Measurements from ENCODE around the gene VSX2. TPM values are rescaled to one million over a fixed set of nuclear protein-coding genes. Genes with fewer than 3 reads are reported as not detected.

Gene VSX2
- polyA plus RNA-seq, 2 of the 4 experiments (the other 2 are of a cell fraction), result not detected

DNA sequence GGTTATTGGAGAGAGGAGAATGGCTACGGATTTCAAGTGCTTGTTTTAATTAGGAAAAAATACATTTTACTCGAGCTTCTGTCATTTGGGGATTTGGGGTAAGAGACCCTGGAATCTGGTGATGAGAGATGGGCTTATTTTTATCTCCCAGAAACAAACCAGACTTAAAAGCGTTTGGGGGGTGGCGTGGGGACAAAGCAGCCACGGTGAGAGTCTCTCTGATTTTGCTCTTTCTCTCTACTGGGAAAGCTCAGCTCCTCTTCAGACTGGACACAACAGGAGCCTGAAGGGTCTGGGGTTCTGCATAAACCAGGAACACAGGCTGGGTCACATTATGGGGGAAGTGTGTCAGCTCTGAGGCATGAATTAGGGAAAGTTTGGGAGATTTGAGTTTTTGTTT, 3.8 kb downstream of the VSX2 start:
- TF ChIP-seq HDAC2 (IDR thresholded peaks at IDR 0.05) (no peak), TP53 (CRISPR knock-in tag; IDR thresholded peaks at IDR 0.05) (no peak), POLR2AphosphoS2 (conservative IDR thresholded peaks at IDR 0.05; ENCODE audit: low read length) (no peak), KDM5A (IDR thresholded peaks at IDR 0.05) (no peak), NPAS2 (CRISPR knock-in tag; IDR thresholded peaks at IDR 0.05; ENCODE audit: borderline replicate concordance) (no peak), EP300 (IDR thresholded peaks at IDR 0.05) (no peak), MAZ (IDR thresholded peaks at IDR 0.05; ENCODE audit: borderline replicate concordance, low read depth, low read length) (no peak), ESRRA (IDR thresholded peaks at IDR 0.05; ENCODE audit: borderline replicate concordance, low read length) (no peak)
- Histone ChIP-seq H3K9me3 (no peaks in the 10 kb centered on the region), H3K4me3 (no peak overlapping the region), H3K4me2 (no peak overlapping the region), H3K4me1 (no peaks in the 10 kb centered on the region), H3K27ac (no peak overlapping the region)
- FAIRE-seq, result no peak
- no peak for DNase-seq (ENCODE audit: low read depth in 1 of 2, low spot score in 1 of 2)
- ChIA-PET POLR2A (no interaction called here), CTCF (interaction anchor here (1.8 to 6.1 kb wide), 2 partner anchors 9 to 131 kb away, joined by 6 to 46 read pairs; no protein-coding TSS in a partner anchor)
- ATAC-seq, result no peak
- WGBS (ENCODE audit: missing lambda C conversion rate), result 24% methylated on average over 5 of the region's 5 CpGs

DNA sequence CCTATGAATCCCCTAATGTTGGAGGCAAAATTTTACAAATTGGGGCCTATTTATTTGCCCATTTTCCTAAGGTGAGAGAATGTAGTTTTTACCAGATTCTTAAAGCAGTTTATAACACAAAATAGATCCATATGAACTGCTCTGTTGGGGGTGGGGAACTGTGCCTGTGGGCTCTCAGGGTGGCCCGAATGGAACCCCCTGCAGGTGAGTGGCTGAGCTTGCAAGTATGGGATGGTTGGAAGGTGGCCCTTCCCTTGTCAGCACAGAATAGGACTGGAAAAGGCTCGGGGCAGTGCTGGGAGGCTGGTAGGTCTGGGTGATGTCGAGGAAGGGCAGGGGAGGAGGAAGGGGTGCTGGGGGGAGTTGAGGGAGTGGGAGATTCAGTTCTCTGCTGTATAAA, 4.9 kb downstream of the VSX2 start:
- FAIRE-seq, result no peak

More for the DNA sequence above, 4.9 kb downstream of the VSX2 start:
- no peaks in the 10 kb centered on the region for H3K4me1 ChIP-seq
- H3K9me3 ChIP-seq, result no peaks in the 10 kb centered on the region
- POLR2A ChIA-PET, result interaction anchor here (0.6 kb wide), 1 partner anchor 189 kb away, joined by 3 read pairs; no protein-coding TSS in a partner anchor
- H3K27ac ChIP-seq, result no peak overlapping the region
- ATAC-seq, result peak; percentile 67 to 70; a peak in 5 of 6 replicates
- 25% methylated on average over 3 of the region's 3 CpGs for WGBS (ENCODE audit: missing lambda C conversion rate)
- no peak for DNase-seq (ENCODE audit: low read depth in 1 of 2, low spot score in 1 of 2)
- no peak for TF ChIP-seq KDM5A (IDR thresholded peaks at IDR 0.05)
- TF ChIP-seq EHMT2 (IDR thresholded peaks at IDR 0.05; ENCODE audit: low read depth), result no peak
- TF ChIP-seq CBX8 (IDR thresholded peaks at IDR 0.05), result no peak
- TF ChIP-seq FOSB (CRISPR knock-in tag; IDR thresholded peaks at IDR 0.05), result no peak
- TF ChIP-seq HOXA7 (CRISPR knock-in tag; IDR thresholded peaks at IDR 0.05), result no peak
- no peak for TF ChIP-seq MYC (IDR thresholded peaks at IDR 0.05; ENCODE audit: borderline replicate concordance, low read length)
- TF ChIP-seq, protein P1, sequence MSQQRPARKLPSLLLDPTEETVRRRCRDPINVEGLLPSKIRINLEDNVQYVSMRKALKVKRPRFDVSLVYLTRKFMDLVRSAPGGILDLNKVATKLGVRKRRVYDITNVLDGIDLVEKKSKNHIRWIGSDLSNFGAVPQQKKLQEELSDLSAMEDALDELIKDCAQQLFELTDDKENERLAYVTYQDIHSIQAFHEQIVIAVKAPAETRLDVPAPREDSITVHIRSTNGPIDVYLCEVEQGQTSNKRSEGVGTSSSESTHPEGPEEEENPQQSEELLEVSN (IDR thresholded peaks at IDR 0.05; ENCODE audit: borderline replicate concordance, low read depth), result no peak
- no peak for TF ChIP-seq FOSL2 (IDR thresholded peaks at IDR 0.05)
- no peak for TF ChIP-seq FOSL2 (CRISPR knock-in tag; IDR thresholded peaks at IDR 0.05)
- no peak for TF ChIP-seq FOXS1 (CRISPR knock-in tag; IDR thresholded peaks at IDR 0.05)
- TF ChIP-seq, protein P2, sequence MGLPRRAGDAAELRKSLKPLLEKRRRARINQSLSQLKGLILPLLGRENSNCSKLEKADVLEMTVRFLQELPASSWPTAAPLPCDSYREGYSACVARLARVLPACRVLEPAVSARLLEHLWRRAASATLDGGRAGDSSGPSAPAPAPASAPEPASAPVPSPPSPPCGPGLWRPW (IDR thresholded peaks at IDR 0.05), result no peak
- TF ChIP-seq SMC3 (IDR thresholded peaks at IDR 0.05), result no peak
- no peak for TF ChIP-seq JUNB (IDR thresholded peaks at IDR 0.05)
- TF ChIP-seq SREBF2 (IDR thresholded peaks at IDR 0.05), result no peak
- TF ChIP-seq, protein P3, sequence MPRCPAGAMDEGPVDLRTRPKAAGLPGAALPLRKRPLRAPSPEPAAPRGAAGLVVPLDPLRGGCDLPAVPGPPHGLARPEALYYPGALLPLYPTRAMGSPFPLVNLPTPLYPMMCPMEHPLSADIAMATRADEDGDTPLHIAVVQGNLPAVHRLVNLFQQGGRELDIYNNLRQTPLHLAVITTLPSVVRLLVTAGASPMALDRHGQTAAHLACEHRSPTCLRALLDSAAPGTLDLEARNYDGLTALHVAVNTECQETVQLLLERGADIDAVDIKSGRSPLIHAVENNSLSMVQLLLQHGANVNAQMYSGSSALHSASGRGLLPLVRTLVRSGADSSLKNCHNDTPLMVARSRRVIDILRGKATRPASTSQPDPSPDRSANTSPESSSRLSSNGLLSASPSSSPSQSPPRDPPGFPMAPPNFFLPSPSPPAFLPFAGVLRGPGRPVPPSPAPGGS (IDR thresholded peaks at IDR 0.05), result no peak
- TF ChIP-seq EHF (CRISPR knock-in tag; IDR thresholded peaks at IDR 0.05), result no peak
- no peak for TF ChIP-seq PHF8 (IDR thresholded peaks at IDR 0.05; ENCODE audit: borderline replicate concordance, low read depth)
- no peak for TF ChIP-seq HDAC2 (IDR thresholded peaks at IDR 0.05)
- TF ChIP-seq REST (IDR thresholded peaks at IDR 0.05), result no peak
- TF ChIP-seq ELK1 (IDR thresholded peaks at IDR 0.05; ENCODE audit: low read depth, low read length), result no peak
- TF ChIP-seq TP53 (CRISPR knock-in tag; IDR thresholded peaks at IDR 0.05), result no peak
- H3K4me2 ChIP-seq, result no peak overlapping the region
- CTCF ChIA-PET, result interaction anchor here (1.3 to 4.9 kb wide), 2 partner anchors 13 to 27 kb away, joined by 5 to 41 read pairs; no protein-coding TSS in a partner anchor
- no peak overlapping the region for H3K4me3 ChIP-seq

Data from A549 (cell line).